GM19035 (cell line): ENCODE results near the gene RPL3.

Source experiments
- ATAC-seq: cut with Tn5 transposase; IDR thresholded peaks from one replicate; pipeline ENCODE4 v1.9.1; 2021; ENCODE audit not compliant: unreplicated experiment

The RPL3 gene

GRCh38 chr22:39317775-39318506 lies 1.5 kb downstream of the RPL3 start:
- ATAC-seq: no peak

DNA sequence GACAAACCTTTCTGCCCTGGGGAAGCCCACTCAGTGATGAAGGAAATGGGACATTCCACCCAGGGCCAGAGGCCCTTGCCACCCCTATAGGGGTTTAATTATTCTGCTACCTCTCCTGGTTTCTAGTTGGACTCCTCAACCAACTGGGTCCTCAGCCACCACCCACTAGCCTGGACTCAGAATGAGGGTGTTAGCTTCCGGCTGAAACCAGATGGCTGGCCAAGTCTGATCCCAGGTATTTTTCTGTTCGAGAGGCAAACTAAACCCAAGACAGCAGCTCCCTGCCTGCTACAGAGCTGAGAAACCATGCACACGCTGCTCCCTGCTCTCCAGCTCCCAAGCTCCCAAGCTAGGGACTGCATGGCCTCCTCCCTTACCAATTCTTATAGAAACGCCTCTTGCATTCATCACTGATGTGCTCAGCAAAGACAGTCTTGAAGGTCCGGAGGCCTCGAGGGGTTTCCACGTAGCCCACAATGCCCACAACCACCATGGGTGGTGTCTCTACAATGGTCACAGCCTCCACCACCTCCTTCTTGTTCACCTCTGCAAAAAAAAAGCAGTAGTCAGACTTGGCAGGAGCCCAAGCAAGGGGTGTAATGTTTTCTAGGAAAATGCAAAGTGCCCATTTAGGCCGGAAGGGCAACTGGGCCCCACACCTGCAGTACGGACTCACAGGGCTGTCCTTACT lies 2.2 kb downstream of the RPL3 start:
- ATAC-seq: no peak

- no peak for ATAC-seq
These were observed 2.9 kb downstream of the RPL3 start for GRCh38 chr22:39316440-39317083.

DNA sequence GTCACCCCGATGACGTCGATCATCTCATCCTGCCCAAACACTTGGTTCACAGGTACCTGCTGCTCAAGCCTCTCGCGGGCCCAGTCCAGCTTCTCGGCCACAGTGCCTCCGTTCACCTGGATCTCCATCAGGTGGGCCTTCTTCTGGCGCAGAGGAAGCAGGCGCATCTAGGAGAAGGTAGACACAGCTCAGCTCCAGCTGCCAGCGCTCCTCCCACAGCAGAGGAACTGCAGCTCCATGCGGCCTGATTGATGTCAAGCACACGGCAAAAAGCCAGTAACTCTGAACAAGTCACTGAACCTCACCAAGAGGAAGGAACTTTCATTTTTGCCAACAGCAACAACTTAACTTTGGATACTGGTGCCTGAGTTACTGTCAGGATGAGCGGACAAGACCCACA lies 4.0 kb downstream of the RPL3 start:
- no peak for ATAC-seq

DNA sequence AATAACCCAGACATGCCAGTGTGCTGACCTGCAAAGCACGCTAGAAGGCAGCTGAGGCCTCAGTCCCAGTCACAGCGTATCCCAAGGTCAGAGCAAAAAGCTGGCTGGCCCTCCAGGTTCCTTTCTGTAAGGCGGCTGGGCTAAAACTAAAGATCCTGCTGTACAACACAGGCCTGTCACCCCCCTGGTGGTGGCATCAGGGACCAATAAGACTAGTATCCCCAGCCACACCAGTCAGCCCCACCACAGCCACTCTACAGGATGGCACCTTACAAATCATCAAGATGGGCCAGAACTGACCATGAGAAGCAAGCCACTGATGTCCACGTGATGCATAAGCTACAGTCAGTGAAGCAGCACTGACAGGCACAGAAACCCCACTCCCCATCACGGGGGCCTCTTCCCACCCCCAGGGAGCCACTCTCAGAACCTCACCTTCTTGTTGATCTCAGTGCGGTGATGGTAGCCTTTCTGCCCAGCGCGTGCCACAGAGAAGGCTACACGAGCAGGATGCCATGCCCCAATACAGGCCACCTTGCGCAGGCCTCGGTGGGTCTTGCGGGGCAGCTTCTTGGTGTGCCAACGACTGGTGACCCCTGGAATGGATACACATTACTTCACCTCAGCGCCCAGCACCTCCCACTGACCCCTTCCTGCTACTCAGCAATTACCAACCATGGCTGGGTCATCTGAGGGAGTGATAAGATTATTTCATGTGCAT lies 5.0 kb downstream of the RPL3 start:
- no peak for ATAC-seq

- ATAC-seq: no peak
These were observed 6.0 kb downstream of the RPL3 start for GRCh38 chr22:39313258-39314001.

DNA sequence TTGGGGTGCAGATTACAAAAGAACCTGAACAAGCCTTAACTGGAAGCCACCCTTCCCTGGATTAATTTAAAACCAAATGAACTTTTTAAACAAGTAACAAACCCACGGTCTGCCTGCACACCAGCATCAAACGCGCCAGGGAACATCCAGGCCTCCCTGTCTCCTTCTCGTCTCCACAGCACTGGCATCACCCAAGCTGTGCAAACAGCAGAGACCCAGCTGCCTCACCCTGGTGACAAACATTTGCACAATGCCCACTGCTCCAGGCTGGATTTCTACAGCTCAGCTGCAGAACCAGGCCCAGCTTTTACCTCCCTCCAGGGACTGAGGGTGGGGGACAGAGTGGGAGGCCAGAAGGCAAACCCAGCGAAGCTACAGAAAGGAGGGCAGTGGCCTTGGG lies 7.0 kb downstream of the RPL3 start:
- ATAC-seq: no peak

DNA sequence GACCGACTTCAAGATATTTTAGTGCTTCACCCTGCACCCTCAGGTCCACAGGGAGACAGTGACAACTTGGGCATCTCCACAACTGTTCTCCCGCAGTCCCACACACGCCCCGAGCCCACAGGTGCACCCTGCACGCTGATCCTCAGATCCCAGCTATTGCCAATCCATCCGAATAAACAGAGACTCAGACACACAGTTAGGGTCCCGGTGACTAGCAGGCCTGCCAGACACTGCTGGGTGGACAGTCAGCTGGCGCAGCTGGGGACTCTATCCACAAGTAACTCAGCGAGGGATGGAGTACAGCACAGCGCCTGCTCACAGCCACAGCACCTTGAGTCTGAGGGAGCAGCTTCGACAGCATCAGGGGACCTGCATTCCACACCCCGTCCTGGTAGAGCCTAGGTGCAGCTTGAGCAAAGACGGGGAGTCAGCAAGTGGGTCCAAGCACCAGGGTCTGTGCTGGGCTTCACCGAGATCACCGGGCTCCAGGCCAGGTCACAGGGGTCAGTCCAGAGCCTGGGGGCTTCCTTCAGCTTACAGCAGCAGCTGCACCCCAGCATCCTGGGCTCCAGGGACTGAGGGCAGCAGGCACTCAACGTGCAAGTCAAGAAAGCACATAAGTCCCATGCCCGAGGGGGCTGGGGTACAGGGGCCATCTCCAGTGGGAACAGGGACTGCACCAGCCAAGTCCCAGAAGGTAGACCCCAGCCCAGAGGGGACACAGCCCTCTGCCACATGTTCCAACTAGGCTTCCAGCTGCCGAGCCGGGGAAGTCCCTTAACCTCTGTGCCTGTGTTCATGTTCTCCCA lies 7.6 kb downstream of the RPL3 start:
- no peak for ATAC-seq

DNA sequence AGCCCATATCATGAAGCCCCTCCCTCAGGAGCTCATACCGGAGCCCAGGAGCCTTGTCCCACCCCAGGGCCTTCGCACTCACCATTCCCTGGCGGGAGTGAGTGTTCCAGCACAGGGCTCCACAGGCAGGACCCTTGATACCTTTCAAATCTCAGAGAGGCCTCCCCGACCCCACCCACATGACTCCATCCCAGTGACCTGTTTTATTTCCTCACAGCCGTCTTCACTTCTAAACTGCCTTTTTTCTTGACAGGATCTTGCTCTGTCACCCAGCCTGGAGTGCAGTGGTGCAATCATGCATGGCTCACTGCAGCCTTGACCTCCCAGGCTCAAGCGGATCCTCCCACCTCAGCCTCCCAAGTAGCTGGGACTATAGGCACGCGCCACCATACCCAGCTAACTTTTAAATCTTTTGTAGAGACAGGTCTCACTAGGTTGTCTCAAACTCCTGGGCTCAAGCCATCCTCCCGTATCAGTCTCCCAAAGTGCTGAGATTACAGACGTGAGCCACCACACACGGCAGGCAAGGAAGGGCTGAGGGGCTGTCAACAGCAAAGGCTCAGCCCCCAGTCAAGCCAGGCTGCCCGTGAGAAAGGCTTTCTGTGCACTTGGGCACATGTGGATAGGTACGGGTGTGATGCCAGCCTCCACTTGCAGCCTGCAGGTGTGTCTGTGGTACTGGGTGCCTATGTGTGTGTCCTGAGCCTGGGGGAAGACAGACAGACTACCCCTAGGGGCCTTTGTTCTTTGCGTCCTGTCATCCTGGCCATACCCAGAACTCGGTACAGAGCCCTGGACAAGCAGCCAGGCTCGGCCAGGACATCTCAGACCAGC lies 9.3 kb downstream of the RPL3 start:
- ATAC-seq: no peak

DNA sequence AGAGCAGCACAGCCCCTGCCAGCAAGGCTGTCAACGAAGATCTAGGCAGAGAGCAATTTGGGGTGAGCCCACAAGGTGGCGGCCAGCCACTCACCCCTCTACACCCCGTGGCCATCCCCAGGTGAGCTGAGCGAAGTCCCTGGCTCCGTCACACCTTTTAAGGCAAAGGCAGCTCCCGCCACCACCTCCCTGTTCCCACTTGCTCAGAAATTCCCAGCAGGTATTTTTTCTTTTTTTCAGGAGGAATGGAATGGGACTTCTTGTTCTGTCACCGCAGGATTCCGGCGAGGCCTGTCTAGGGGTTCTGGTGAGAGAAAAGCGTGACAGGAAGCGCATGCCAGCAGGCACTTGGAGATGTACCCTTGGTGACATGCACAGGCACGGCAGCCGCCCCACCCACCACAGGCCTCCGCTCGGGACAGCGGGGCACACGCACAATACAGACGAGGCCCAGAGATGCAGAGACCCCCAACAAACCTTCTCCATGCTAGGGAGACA lies 10.0 kb downstream of the RPL3 start:
- ATAC-seq: no peak

DNA sequence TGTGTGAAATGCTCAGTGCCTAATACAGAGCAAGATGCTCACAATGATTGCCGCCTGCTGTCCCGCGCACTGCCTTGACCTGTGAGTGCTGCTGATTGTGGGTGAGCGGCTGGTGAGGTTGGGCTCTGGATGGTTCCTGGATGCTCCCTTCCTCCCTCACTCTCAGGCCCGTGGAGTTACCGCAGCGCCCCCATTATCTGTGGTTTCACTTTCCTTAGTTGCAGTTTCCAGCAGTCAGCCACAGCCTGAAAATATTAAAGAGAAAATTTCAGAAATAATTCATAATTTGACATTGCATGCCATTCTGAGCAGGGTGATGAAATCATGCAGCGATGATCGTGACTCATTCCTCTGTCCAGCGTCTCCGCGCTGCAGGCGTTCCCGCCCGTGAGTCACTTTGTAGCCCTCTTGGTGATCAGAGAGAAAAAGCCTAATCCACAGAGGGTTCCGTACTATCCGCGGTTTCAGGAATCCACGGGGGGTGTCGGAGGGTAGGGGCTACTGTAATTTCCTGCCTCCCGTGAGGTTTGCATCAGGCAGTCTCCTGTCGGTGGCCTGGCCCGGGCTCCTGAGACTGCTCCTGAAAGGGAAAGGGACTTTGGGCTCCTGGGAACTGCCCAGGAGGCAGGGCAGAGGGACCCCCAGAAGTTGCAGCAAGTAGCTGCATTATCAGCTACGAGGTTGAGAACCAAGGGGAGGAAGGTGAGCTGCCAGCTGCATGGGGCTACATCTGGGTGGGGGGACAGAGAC lies 10.6 kb downstream of the RPL3 start:
- ATAC-seq: no peak

- no peak for ATAC-seq
These were observed 12.7 kb downstream of the RPL3 start for GRCh38 chr22:39306456-39307361.

GRCh38 chr22:39303892-39304671 lies 15.3 kb downstream of the RPL3 start:
- ATAC-seq: no peak

DNA sequence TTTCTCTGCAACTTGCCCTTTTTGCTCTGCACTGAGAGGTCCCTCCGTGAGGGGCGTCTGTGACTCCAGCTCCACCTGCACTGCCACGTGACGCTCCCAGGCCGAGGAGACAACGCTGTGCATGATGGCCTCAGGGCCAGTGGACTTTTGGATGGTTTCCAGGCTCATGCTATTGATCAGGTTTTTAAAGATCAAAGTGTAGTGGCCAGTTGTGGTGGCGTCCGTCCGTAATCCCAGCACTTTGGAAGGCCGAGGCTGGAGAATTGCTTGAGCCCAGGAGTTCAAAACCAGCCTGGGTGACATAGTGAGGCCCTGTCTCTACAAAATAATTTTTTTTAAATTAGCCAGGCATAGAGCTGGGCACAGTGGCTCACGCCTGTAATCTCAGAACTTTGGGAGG lies 16.1 kb downstream of the RPL3 start:
- ATAC-seq: no peak

DNA sequence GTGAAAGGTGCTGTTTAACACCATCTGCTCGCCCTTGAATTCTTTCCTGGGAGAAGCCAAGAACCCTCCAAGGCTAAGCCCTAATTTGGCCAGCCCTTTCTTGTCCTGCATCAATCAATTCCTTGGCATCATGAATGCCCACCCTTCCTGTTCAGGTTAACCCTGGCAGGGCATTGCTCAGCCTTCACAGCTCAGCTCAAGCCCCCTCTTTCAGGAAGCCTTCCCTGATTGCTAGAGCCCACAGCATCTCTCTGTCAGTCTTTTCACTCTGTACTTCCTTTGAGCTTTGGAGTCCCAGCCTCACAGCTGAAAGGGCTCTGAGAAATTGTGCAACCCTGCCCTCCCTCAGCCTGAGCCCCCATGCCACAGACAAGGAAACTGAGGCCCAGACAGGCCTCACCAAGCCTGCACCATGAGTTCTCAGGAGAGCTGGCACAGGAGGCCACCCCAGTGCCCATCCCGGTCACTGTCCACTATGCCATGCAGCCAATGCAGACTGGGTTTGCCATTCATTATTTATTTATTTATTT lies 16.9 kb downstream of the RPL3 start:
- ATAC-seq: no peak

DNA sequence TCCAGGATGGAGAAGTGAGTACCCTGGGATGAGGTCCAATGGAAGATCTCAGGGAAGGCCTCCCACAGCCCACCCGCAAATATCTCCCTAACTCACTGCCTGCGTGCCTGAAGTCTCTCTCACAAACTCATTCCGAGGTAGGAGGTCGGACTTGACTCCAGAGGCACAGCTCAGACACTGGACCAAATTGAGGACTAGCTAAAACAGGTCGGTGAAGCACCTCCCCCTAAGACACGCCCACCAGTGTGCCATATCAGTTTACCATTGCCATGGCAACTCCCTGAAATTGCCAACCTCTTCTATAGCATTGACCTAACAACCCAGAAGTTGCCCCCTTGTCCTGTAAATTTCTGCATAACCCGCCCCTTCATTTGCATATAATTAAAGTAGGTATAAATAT lies 17.5 kb downstream of the RPL3 start:
- no peak for ATAC-seq
